Ramos (cell line): ENCODE results near the gene SETDB1.

Source experiments
- in situ Hi-C: fragments of 300-500 bp; cut with MboI; formaldehyde crosslinking; loops from one replicate; pipeline ENCODE4 v1.14.3; 2022; ENCODE audit warnings: low sequenced_read_pairs; ENCODE audit not compliant: unreplicated experiment

Gene SETDB1

DNA sequence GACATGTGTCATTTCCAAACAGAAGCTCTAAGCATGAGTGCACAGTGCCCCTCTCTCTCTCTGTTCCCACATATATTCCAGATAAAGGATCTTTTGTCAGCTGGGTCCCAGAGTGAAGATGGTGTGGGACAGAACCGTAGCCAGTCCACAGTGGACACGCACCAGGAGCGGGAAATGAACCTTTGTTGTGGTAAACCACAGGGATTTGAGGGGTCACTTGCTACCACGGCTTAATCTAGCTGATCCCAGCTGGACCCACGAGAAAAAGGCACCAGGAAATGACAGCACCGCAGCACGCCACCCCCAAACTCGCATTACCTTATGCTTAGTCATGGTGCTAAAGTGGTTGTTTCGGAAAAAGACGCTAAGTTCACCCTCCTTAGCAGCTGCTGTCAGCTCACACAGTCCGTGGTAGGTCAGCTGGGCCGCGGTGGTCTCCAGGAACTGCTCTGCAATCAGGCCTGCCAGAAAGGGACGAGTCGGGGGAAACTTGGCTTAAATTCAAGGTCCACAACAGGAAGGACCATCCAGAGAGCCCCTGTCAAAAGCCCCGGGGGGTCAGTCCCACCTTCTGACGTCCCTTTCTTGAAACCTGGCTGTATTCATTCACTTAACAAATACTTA is 73.0 kb downstream of the SETDB1 start:
- in situ Hi-C loops: loop anchor here (25.0 kb wide), 1 partner anchor 737 kb away; the partner anchor contains the start of genes APH1A, C1orf54 and CA14

- in situ Hi-C loops: loop anchor here (25.0 kb wide), 1 partner anchor 738 kb away; the partner anchor contains the start of genes APH1A, C1orf54 and CA14
These were observed 73.8 kb downstream of the SETDB1 start for GRCh38 chr1:150999926-151000325.

DNA sequence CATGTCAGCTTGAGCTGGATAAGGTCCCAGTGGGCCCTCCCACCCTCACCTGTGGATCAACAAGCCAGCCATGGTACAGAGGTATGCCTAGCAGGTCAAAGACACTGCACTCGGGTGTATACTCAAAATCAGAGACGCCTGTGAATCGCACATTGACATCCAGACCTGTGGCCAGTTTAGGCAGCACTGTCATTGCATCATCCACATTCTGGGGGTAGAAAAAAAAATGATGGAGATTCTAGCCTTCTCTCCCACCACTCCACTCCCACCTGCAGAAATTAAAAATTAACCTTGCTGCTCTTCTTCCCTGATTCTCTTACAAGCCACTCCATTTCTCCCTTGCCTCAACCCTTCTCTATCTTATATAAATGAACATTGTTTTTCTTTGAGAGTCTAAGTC is 74.2 kb downstream of the SETDB1 start:
- in situ Hi-C loops: no loop called here

- in situ Hi-C loops: no loop called here
These were observed 75.4 kb downstream of the SETDB1 start for GRCh38 chr1:151001602-151002001.

DNA sequence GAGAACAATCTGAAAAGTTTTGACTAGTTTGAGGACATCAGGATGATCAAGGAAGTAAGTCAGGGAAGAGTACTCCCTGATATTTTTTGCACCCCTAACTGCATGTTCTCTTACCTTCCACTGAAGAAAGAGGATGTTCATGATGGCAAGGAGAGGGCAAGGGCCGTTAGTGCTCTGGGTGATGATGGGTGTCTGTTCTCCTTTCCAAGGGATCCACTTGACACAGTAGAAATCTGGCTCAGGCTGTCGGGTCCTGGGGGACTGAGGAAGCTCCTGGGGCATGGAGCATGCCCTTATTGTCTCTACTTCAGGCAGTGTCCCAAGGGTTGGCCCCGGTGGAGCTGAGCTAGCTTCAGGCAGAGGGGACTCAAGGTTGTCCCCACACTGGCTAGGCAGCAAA is 75.9 kb downstream of the SETDB1 start:
- in situ Hi-C loops: no loop called here

- in situ Hi-C loops: no loop called here
These were observed 76.4 kb downstream of the SETDB1 start for GRCh38 chr1:151002611-151003010.

DNA sequence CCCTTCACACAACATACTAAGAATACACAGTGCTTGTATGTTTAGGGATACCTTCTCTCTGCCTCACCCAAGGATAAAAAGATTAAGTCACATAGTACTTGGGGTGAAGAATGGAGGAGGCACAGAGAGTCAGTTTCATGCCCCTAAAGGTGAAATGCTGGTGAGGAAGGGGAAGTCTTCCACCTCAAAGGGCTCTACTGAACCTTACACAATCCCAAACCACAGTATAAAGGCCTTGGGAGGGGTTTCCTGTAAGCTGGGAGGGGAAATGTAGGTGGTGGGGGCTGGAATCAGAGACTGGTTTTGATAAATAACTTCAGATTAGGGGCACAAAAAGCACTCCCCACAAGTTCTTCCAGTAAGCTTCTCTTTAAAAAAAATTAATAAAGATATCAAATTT is 77.0 kb downstream of the SETDB1 start:
- in situ Hi-C loops: no loop called here

GRCh38 chr1:151005729-151006319 is 79.7 kb downstream of the SETDB1 start:
- in situ Hi-C loops: no loop called here

- in situ Hi-C loops: no loop called here
These were observed 80.3 kb downstream of the SETDB1 start, which contains the start of gene MINDY1 for GRCh38 chr1:151006327-151007052. MINDY1 (minus strand) TSS chr1:151006902; CDS start chr1:151002617, 4,285 bp downstream.

DNA sequence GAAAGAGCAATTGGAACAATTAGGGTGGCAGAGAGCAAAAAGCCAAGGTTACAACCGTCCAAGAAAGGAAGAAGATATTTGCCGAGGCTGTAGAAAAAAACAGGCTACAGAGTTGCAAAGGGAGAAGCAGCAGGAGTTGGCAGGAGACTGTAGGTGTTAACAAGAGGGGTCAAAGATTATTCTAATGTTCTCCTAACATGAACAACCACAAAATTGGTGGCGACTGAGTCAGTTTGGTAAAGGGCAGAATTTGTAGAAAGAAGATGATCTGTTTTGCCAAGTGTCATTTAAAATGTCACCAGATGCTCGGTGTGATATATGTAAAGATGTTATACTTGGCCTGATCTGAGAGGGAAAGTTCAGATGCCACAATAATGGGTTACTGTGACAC is 81.7 kb downstream of the SETDB1 start:
- in situ Hi-C loops: no loop called here

GRCh38 chr1:151008244-151009205 is 82.4 kb downstream of the SETDB1 start, which contains the start of gene PRUNE1:
PRUNE1 (plus strand) TSS chr1:151008449; CDS start chr1:151008633, 184 bp downstream.
- in situ Hi-C loops: no loop called here

DNA sequence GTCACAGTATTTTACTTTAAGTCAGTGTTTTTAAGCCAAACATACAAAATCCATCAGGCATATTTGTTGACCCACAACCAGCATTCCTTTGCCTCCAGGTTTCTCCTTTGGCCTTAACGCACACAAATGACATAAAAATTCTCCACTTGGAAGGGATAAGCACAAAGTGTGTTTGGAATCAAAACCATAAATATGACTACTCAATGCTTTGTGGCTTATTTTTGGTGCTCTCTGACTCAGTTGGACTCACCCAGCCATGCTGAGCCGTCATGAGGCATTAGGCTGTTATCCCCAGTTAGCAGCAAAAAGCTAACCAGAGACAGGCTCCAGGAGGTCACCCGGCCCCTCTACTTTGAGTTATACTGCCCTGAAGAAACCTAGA is 83.0 kb downstream of the SETDB1 start:
- in situ Hi-C loops: no loop called here

DNA sequence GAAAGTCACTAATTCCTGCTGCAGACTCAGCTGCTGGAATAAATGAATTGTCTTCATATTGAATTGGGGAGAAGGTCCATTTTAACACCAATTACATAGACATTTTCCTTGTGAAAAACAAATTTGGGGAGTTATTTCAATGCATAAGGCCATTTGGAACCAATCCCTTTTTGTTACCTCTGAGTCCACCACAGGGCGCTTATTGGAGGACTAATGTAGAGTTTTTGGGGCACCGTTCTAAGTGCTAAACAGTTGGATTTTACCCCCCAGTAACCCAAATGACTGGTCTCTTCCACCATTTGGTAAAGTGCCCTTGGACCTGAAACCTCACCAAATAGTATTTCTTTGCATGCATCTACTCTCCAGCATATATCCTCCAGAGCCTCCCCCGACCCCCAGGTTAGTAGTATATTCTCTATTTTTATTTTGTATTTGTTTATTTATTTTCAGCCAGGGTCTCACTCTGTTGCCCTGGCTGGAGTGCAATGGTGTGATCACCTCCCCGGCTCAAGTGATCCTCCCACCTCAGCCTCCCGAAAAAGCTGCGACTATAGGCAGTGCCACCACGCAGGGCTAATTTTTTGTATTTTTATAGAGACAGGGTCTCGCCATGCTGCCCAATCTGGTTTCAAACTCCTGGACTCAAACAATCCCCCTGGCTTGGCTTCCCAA is 83.6 kb downstream of the SETDB1 start:
- in situ Hi-C loops: no loop called here

GRCh38 chr1:151010346-151010726 is 84.2 kb downstream of the SETDB1 start:
- in situ Hi-C loops: no loop called here

DNA sequence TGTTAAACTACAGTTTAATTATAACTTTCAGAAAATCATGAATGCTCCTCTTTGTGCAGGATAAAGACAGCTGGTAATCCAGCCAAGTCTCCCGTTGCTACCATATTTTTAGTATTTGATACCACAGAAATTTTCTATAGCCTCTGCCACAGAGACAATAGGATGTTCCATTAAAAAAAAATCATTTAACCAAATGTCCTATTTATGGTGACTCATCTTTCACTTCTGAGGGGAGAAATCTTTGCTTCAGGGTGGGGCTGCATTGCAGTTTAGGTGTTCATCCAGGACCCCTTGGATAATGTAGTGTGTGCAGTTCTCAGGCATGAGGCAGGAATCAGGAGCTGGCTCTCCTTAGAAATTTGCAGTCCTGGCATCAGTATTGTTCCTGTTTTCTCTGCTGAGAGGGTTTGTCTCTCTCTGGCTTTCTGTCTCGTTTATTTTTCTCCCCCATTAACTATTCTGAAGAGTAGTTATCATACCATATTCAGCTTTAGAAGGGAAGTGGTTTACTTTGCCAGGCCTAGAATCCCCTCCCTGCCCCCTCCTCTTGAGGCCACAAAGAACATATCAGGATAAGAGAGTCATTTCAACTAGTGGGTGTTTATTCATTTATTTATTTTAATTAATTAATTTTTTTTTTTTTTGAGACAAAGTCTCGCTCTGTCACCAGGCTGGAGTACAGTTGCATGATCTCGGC is 85.1 kb downstream of the SETDB1 start:
- in situ Hi-C loops: no loop called here

GRCh38 chr1:151012684-151013471 is 86.7 kb downstream of the SETDB1 start:
- in situ Hi-C loops: no loop called here

- in situ Hi-C loops: no loop called here
These were observed 87.4 kb downstream of the SETDB1 start for GRCh38 chr1:151013518-151013917.
